ENCODE results near the gene CHODL.

CHODL gene, protein sequence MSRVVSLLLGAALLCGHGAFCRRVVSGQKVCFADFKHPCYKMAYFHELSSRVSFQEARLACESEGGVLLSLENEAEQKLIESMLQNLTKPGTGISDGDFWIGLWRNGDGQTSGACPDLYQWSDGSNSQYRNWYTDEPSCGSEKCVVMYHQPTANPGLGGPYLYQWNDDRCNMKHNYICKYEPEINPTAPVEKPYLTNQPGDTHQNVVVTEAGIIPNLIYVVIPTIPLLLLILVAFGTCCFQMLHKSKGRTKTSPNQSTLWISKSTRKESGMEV

DNA sequence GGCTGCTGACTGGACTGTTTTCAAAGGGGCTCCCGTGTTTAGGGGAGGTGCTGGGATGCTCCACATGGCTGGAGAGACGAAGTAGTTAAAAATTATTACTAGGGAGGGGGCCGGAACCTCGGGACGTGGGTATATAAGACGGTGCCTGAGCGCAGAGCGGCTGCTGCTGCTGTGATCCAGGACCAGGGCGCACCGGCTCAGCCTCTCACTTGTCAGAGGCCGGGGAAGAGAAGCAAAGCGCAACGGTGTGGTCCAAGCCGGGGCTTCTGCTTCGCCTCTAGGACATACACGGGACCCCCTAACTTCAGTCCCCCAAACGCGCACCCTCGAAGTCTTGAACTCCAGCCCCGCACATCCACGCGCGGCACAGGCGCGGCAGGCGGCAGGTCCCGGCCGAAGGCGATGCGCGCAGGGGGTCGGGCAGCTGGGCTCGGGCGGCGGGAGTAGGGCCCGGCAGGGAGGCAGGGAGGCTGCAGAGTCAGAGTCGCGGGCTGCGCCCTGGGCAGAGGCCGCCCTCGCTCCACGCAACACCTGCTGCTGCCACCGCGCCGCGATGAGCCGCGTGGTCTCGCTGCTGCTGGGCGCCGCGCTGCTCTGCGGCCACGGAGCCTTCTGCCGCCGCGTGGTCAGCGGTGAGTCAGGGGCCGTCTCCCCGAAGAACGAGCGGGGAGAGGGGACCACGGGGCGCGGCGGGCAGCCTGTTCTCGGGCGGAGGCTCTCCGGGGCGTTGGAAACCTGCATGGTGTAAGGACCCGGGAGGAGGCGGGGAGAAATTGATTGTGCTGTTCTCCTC lies at the start of gene CHODL:
CHODL (plus strand) TSS at position 163 of the 793 bp plus-strand sequence; CDS start at position 554, 391 bp downstream.
- no peak for DNase-seq

DNA sequence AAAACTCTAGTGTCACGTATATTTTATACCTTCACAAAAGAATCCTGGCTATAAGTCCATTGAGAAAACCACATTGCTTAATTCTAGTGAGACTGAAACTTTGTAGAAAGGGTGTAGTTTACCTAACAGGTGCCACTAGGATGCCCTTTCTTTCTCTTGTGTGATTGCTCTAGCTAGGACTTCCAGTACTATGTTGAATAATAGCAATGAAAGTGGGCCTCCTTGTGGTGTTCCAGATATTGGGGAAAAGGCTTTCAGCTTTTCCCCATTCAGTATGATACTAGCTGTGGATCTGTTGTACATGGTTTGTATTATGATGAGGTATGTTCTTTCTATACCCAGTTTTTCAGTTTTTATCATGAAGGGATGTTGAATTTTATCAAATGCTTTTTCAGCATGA lies 39.7 kb upstream of the CHODL start:
- DNase-seq = no peak

DNA sequence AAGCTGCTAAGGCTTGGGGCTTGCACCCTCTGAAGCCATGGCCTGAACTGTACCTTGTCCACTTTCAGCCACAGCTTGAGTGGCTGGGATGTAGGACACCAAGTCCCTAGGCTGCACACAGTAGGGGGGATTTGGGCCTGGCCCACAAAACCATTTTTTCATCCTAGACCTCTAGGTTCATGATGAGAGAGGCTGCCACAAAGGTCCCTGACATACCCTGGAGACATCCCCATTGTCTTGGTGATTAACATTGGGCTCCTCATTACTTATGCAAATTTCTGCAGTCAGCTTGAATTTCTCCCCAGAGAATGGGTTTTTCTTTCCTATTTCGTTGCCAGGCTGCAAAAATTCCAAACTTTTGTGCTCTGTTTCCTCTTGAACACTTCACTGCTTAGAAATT lies 26.3 kb upstream of the CHODL start:
- no peak for DNase-seq

DNA sequence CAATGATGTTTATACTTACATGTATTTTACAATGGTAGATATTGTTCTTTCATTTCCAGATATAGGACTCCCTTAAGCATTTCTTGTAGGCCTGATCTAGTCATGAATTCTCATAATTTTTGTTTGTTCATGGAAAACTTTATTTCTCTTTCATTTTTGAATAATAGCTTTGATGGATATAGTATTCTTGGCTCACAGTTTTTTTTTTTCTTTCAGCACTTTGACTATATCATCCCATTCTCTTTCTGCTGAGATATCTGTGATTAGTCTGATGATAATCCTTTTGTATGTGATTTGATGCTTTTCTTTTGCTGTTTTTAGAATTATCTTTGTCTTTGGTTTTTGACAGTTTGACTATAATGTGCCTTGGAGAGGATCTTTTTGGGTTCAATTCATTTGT lies 24.1 kb upstream of the CHODL start:
- DNase-seq = no peak

DNA sequence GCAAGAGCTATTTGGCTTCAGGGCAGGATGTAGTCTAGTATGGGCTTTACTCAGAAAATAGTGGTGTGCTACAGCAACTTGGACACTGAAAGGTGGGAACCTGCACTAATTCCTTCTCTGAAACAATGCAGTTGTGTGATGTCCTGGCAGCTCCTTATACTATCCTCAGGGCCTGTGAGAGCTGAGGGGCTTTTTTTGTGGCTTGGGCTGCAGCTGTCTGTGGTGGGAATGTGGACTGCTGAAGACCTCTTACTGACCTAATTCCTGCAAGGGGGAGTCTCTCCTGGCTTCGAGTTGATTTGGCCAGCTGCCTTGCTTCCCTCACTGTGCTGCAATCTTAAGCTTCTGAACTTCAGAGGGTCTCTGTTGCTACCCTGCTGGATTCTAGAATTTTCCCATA lies 22.3 kb upstream of the CHODL start:
- no peak for DNase-seq

DNA sequence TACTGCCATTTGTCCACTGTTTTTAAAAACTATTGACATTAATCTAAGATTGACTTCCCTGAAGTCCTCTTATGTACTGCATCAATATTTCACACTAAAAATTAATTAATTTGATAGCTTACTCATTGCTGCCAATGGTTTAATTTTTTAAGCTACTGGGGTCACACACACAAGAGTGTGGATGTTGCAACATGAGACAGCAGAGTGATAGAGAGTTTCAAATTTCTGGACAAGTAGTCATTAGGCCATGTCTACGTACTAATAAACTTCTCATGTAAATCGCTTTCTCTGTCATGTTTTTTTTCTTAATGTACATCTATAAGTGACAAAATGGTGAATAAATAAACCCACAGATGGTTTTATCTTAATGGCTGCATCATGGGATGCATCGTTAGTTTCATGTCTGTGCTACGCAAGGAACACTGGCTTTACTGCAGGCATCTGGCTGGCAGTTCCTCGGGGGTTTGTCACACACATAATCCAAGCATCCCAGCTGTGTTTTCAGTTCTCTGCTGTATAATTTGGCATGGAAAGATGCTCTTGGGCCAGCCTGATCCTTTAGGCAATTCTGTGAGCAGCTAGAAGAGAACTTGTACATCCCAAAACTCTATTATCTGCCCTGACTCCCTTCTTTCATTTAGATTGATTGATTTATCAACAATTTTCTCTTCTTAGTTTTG lies 16.4 kb upstream of the CHODL start:
- DNase-seq = no peak

DNA sequence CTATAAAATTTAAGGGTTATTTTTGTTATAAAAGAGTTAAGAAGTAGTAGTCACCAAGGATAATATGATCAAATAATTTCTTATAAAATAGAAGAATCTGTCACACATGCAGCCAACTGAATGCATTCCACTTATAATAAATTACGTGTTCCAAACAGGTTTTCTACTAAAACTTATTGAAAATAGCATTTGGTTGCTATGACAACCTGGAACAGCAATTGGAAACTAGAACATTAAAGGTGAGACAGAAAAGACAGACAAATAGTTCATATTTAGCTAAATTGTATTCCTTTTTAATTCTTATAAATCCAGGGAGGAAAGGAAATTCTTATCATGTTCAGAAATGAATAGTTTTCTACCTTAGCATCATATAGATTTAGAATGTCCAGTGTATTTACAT lies 9.1 kb upstream of the CHODL start:
- DNase-seq = no peak

DNA sequence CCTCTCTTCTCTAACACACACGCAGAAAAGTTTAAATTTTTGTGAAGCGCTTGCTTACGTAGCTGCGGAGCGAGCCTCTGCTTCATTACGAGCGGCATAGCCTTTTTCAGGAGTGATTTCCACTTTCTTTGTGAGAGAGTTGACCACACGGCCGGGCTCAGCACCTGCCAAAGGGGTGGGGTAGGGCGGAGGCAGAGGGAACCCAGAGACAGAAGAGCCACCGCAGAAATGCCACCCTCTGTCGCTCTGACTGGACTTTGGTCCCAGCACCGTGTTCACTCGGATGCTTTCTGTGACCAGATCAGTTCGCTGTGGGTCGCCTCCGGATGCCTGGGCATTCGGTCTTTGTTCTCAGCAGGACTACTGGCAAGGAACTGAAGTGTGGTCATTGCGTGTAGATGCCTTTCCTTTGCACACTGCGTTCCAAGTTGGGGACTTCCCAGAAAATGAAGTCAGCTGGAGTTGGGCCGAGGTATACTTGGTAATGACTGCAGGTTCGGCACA lies 883 bp downstream of the CHODL start:
- no peak for DNase-seq

DNA sequence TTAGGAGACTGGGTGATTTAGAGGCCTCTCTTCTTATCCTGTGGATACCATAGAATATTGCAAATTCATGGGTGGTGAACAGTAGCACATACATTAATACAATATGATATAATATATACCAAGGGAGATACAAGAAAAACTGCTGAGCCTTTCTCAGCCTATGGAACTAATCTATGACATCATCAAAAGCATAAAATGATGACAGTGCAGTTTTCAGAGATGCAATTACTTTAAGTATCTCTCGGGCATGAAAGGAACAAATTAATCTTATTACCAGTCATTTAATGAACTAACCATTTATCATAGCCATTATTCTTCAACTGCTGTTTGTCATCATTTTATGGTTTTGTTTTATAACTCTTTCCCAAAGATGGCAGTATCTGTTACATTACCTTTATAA lies 3.5 kb downstream of the CHODL start:
- no peak for DNase-seq

DNA sequence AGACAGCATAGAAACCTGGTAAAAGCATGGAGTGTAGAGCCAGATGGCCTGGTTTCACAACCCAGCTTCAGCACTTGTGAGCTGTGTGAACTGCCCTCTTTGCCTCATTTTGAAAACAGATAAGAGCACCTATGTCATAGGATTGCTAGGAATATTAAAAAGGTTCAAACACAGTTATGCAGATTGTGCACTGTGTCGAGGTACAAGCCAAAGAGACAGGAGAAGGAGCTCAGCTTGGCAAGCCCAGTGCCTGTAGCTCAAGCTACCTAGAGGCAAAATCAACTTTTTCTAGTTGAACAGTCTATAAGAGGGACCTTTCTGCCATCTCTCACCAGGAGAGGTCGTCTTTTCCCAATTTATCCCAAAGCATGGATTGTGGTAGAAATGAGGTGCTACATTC lies 5.0 kb downstream of the CHODL start:
- no peak for DNase-seq

DNA sequence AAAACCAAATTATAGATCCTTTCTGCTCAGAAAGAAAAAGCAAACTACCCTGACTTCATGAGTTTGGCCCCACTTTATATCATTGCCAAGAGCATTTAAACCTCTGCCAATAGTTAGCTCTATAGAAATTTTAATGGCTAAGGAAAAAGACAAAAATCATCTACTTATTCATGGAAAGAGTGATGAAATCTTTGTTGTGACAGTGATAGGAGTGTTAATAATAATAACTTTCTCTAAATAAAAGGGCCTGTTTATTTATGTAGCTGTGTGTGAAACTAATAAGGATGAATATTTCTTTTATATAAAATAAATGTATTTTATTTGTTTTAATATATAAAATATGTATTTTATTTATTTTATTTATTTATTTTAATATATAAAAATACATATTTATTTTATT lies 6.4 kb downstream of the CHODL start:
- DNase-seq = no peak

DNA sequence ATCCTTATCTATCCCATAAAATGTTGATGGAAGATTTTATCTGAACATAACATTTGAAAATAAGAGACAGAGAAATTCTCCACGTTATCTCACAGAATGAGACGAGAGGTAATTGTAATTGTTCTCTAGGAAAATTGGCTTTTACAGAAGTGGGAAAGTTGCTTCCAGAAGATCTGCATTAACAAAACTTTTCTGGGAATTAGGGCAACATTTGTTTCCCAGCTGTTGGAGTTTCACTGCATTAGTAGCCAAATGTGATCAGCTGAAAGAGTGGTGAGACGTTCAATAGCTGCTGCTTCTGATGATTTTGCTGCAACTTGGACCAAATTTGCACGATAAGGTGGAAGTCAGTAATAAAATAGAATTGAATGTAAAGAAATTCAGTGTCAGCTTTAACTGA lies 7.6 kb downstream of the CHODL start:
- DNase-seq = no peak

DNA sequence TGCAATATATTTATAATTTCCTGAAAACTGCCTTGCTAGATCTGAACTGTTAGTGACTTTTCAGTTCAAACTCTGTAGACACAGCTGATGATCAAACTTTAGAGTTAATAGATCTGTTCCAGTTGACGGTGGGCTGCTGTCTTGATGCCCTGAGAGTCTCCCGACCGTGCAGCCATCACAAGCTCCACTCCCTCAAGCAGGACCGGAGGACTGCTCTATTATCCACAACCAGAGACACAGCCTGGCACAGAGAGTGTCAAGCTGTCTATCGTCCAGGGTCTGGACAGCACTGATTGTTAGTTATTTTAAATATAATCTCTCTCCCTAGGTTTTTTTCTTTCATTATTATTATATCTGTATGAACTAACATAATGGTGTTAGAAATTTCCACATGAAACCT lies 8.0 kb downstream of the CHODL start:
- DNase-seq = no peak

DNA sequence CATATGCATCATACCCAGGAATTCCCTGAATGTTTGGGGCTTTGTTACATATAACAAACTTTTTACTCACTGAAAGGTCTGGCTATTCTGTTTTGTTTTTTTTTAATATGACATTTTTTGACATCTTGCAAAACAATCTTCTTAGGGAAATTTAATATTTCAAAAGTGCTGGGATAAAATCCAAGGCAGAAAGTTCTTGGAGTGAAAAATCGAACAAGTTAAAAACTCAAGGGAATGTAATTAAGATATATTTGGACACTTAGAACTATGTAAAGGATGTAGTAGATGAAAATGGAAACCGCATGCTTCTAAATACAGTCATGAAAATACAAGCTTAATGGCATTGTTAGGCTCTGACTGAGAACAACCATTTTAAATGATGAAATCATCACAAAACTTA lies 8.6 kb downstream of the CHODL start:
- DNase-seq = no peak

DNA sequence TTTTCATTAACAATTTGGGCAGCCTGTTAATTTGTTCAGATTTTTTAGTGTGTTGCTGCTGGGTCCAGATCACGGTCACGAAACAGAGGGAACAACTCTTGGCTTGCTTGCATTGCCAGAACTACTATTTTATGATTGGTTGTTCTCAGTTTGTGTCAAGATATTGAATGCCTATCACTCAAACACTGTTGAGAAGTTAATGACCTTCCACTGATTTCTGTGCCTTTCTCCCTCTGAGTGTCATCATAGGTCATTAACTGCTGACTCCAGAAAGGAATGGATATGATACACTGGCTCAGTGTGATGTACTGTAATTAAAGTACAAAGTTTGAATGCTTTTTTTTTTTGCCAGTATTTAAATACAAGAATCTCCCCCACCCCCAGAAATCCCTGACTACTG lies 9.2 kb downstream of the CHODL start:
- DNase-seq = no peak

DNA sequence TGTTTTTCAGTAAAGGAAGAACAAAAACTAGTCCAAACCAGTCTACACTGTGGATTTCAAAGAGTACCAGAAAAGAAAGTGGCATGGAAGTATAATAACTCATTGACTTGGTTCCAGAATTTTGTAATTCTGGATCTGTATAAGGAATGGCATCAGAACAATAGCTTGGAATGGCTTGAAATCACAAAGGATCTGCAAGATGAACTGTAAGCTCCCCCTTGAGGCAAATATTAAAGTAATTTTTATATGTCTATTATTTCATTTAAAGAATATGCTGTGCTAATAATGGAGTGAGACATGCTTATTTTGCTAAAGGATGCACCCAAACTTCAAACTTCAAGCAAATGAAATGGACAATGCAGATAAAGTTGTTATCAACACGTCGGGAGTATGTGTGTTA lies 21.3 kb downstream of the CHODL start:
- no peak for DNase-seq

DNA sequence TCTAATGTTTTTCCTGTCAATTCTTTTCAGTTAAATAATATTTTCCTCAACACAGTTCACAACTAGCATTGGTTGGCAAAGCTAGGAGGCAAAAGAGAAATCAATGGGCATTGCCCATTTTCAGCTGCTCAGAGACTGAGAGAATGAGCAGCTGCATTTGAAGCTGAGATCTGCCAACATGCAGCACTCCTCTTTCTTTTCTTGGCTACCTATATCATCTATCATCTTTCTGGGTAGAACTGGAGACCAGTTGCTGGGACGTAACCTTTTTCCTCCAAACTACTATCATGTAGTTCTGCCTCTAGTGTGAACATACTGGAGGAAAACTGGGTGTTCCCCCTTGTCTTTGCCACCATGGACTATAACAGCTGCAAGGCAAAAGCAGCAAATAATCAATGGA lies 22.9 kb downstream of the CHODL start:
- DNase-seq = no peak

DNA sequence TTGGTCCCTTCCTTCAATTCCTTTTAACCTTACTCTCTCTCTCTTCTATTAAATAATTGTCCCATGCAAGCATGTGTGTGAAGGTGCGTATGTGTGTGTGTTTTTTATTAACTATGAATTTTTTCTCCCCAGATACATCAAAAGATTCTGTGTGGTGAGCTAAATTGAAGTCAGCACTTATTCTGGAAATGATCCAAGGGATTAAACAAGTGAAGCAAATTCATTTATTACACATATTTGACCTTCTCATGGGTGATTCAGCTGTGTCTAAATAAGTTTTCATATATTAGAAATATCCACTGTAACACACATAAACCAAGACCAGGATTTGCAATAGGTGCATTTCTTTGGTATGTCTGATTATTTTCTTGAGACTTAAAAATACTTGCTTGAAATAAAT lies 24.3 kb downstream of the CHODL start:
- DNase-seq = no peak

DNA sequence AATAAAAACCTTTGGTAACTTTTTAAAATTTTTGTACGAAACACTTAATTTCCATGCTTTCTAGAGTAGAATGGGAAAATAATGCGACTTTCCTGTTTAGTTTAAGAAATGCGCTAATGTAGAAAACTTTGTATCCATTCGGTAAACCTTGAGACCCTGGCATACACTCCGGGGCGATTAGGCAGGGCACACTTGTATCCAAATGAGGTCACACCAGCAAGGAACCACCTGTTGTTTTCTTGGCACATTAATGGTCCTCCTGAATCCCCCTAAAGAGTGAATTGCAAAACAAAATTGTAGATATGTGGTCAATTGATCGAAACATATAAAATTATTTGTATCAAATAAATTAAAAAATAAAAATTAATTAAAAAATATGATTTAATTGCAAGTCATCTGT lies 25.2 kb downstream of the CHODL start:
- no peak for DNase-seq

DNA sequence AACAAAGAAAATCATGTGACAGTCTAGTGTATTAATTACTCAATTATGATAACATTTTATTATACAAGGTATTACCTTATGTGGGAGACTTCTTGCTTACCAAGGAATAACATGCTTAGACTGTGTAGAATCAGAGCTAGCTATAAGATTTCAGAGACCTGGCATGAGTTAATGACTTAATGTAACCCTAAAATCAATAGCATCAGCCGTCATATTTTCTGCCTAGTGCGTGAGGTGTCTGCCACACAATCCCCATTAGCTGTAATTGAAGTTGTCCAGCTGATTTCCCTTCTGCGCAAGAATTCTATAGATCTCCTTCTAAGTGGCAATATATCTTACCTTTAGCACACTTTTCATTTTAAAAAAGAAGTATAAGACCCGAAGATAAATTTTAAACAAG lies 28.8 kb downstream of the CHODL start:
- no peak for DNase-seq

DNA sequence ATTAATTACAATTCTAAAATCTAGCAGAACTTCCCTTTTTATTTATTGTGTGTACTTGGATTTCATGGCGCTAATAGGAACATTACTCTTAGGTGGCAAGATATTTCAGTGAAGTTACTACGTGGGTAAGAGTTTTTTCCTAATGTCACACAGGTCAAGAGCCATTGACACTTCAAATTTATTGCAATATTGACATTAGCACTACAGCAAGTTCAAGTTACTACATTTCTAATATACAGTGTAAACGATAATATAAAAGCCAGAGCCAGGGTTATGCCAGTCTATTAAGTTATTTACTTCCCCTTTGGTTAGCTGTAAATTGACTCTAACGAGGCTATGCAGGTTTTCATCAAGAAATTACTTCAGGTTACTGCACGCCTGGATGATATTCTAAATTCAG lies 29.7 kb downstream of the CHODL start:
- no peak for DNase-seq

DNA sequence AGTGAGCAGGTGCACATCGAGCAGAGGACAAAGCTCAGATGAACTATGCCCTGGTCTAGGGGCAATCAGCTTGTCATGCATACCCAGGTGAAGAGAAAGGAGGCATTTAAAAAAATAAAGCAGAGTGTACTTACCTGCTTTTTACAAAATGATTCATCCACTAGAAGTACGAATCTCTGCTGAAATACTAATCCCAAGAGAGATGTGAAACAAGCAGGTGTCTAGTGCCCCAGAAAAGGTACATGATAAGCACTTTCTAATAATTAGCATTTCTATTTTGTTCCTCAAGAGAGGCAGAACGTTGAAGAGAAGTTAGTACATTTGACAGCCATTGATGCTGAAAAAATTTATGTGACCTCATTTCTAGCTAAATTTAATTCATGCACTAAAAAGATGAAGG lies 31.1 kb downstream of the CHODL start:
- DNase-seq = peak; percentile 85

DNA sequence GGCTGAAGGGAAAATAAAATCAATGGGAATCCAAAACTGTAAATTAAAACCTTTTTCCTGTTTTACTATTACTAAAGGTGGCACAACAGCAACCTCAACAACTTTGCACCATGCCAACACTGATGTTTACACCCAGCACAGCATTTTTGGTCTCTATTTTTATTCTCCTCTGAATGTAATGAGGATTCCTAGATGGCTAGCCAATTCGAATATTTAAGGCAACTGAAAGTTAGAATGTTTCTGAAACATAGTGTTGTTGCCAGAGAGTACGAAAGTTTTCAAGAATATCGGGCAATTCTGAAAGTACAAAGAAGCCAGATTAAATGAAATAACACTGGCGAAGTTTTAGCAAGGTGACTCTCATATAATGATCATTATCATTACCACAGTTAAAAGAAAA lies 40.7 kb downstream of the CHODL start:
- DNase-seq = no peak

DNA sequence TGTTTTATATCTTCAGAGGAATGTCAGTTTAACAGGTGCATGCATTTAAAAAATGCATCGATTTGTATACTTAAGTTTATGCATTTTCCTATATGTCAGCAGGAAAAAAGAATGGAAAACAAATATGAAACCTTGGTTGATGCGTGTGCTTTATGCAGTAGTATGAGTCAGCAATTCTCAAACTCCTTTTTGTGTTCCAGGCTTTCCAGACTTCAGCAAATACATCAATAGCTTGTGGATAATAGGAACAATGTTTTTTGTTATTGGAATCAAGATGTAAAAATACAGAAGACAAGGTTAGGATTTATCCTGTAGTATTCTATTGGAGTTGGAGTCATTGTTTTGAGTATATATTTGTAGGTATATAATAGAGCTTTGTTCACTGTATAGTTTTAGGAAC lies 45.2 kb downstream of the CHODL start:
- DNase-seq = no peak

All from NCI-H1436 (cell line).